SK-N-SH (cell line): ENCODE measurements around the gene UNC5CL. TPM values are rescaled to one million over a fixed set of nuclear protein-coding genes. Genes with fewer than 3 reads are reported as not detected.

Source experiments
- CTCF ChIA-PET: fragments of 300-600, 350-600 bp; formaldehyde crosslinking; extraction: SDS; loops from one replicate; lab custom pipeline; 2021; lab: Yijun Ruan, JAX
- POLR2A ChIA-PET: fragments of 350-600 bp; sonication (Branson Sonifier 250); formaldehyde crosslinking; extraction: SDS; loops from one replicate; lab custom pipeline; 2020; ENCODE audit warnings: antibody characterized with exemption, inconsistent platforms; lab: Yijun Ruan, JAX
- DNase-seq: peaks from one replicate; pipeline ENCODE4 v3.0.0; 2012
- H2AFZ ChIP-seq: fragments of 200-600 bp; sonication (generic); 2 replicates; pipeline ENCODE4 v1.8.1; 2016; ENCODE audit warnings: antibody characterized with exemption, mild to moderate bottlenecking, low read depth
- H3F3A ChIP-seq: fragments of 200-600 bp; sonication (generic); replicated peaks from 2 replicates; pipeline ENCODE3; 2016; ENCODE audit warnings: antibody characterized with exemption, mild to moderate bottlenecking; ENCODE audit not compliant: insufficient read depth
- H3K27ac ChIP-seq, 2 experiments: fragments of 200-500 bp in 1 of 2; fragments of 200-600 bp in 1 of 2; sonication (Bioruptor generic) in 1 of 2; sonication (generic), shearing (Covaris generic) in 1 of 2; 2 replicates each; pipeline versions ENCODE4 v1.5.1 to v1.6.1; 2014 to 2016; ENCODE audit warnings: low read depth in 2 of 2, inconsistent platforms in 1 of 2, low read length in 1 of 2, mild to moderate bottlenecking in 1 of 2, mixed read lengths in 1 of 2
- H3K27me3 ChIP-seq: fragments of 200-600 bp; sonication (generic), shearing (Covaris generic); 2 replicates; pipeline ENCODE4 v1.6.1; 2016; ENCODE audit warnings: mixed run types; ENCODE audit not compliant: insufficient read depth
- H3K36me3 ChIP-seq, 2 experiments: fragments of 200-500 bp in 1 of 2; fragments of 200-600 bp in 1 of 2; sonication (Bioruptor generic) in 1 of 2; sonication (generic) in 1 of 2; replicated peaks in 1 of 2; 2 replicates each; pipeline versions ENCODE3 to v1.5.1; 2014 to 2016; ENCODE audit warnings: low read length in 1 of 2, mild to moderate bottlenecking in 1 of 2; ENCODE audit not compliant: insufficient read depth in 2 of 2, control insufficient read depth in 1 of 2
- H3K4me1 ChIP-seq, 2 experiments: fragments of 200-500 bp in 1 of 2; fragments of 200-600 bp in 1 of 2; sonication (Bioruptor generic) in 1 of 2; sonication (generic), shearing (Covaris generic) in 1 of 2; 2 replicates each; pipeline versions ENCODE4 v1.5.1 to v1.6.1; 2014 to 2016; ENCODE audit warnings: low read depth in 1 of 2, low read length in 1 of 2, mixed run types in 1 of 2; ENCODE audit not compliant: insufficient read depth in 2 of 2, control insufficient read depth in 1 of 2
- H3K4me2 ChIP-seq: fragments of 200-600 bp; sonication (generic), shearing (Covaris generic); 2 replicates; pipeline ENCODE4 v1.6.1; 2017; ENCODE audit warnings: mixed run types
- H3K4me3 ChIP-seq, 2 experiments: fragments of 200-500 bp in 1 of 2; fragments of 200-600 bp in 1 of 2; sonication (Bioruptor generic) in 1 of 2; sonication (generic), shearing (Covaris generic) in 1 of 2; 2 replicates each; pipeline versions ENCODE4 v1.5.1 to v1.8.1; 2014 to 2016; ENCODE audit warnings: low read depth in 2 of 2, inconsistent platforms in 1 of 2, low read length in 1 of 2, mild to moderate bottlenecking in 1 of 2, mixed read lengths in 1 of 2, moderate library complexity in 1 of 2
- H3K79me2 ChIP-seq: fragments of 200-600 bp; sonication (generic); 2 replicates; pipeline ENCODE4 v1.8.1; 2017; ENCODE audit warnings: mild to moderate bottlenecking; ENCODE audit not compliant: insufficient read depth
- H3K9ac ChIP-seq: fragments of 200-600 bp; sonication (generic); 2 replicates; pipeline ENCODE4 v1.6.1; 2017; ENCODE audit warnings: mixed run types
- H3K9me2 ChIP-seq: fragments of 200-600 bp; sonication (generic); 2 replicates; pipeline ENCODE4 v1.6.1; 2017; ENCODE audit warnings: mixed run types
- H3K9me3 ChIP-seq: fragments of 200-600 bp; sonication (generic); 2 replicates; pipeline ENCODE4 v1.6.1; 2017; ENCODE audit warnings: mixed run types, mild to moderate bottlenecking, moderate library complexity
- H4K20me1 ChIP-seq: fragments of 200-600 bp; sonication (generic); 2 replicates; pipeline ENCODE4 v1.6.1; 2017; ENCODE audit warnings: mild to moderate bottlenecking, mixed run types; ENCODE audit not compliant: insufficient read depth
- CHD2 ChIP-seq: fragments of 150-350 bp; IDR thresholded peaks from 2 replicates; pipeline ENCODE4 v1.6.1; 2018; ENCODE audit warnings: low read length; ENCODE audit not compliant: partially characterized antibody
- FOSL2 ChIP-seq: IDR thresholded peaks from 2 replicates; pipeline ENCODE4 v1.4.0; 2012; ENCODE audit warnings: low read depth, mild to moderate bottlenecking, moderate library complexity, borderline replicate concordance
- FOXJ3 ChIP-seq: sonication (generic); formaldehyde crosslinking; IDR thresholded peaks from 2 replicates; pipeline ENCODE4 v1.5.1; 2020; ENCODE audit warnings: mild to moderate bottlenecking, missing genetic modification reagents
- GABPA ChIP-seq: IDR thresholded peaks from 2 replicates; pipeline ENCODE4 v1.4.0; 2012; ENCODE audit warnings: low read depth, mild to moderate bottlenecking
- JUND ChIP-seq: IDR thresholded peaks from 2 replicates; pipeline ENCODE4 v1.4.0; 2012
- MEF2A ChIP-seq: IDR thresholded peaks from 2 replicates; pipeline ENCODE4 v1.4.0; 2012; ENCODE audit warnings: low read depth, borderline replicate concordance
- MXI1 ChIP-seq: IDR thresholded peaks from 2 replicates; pipeline ENCODE4 v1.6.1; 2012; ENCODE audit warnings: mild to moderate bottlenecking, low read depth, low read length, improper control_type of control experiment
- NFIC ChIP-seq: IDR thresholded peaks from 2 replicates; pipeline ENCODE4 v1.4.0; 2012; ENCODE audit warnings: borderline replicate concordance
- RFX5 ChIP-seq: IDR thresholded peaks from 2 replicates; pipeline ENCODE4 v1.6.1; 2012; ENCODE audit warnings: mild to moderate bottlenecking, improper control_type of control experiment, low read length
- SIN3A ChIP-seq: IDR thresholded peaks from 2 replicates; pipeline ENCODE4 v1.6.1; 2012; ENCODE audit warnings: low read depth, mild to moderate bottlenecking, low read length, moderate library complexity, borderline replicate concordance
- SMC3 ChIP-seq: IDR thresholded peaks from 2 replicates; pipeline ENCODE4 v1.6.1; 2012; ENCODE audit warnings: low read depth, low read length, improper control_type of control experiment
- TCF12 ChIP-seq: IDR thresholded peaks from 2 replicates; pipeline ENCODE4 v1.4.0; 2012
- TEAD4 ChIP-seq: IDR thresholded peaks from 2 replicates; pipeline ENCODE4 v1.4.0; 2012; ENCODE audit warnings: mild to moderate bottlenecking, borderline replicate concordance; ENCODE audit not compliant: insufficient read depth
- WGBS: methylation state at CpG from one replicate; pipeline ENCODE4 v1.1.6; 2017; ENCODE audit warnings: low lambda C conversion rate; 5-methylcytosine and 5-hydroxymethylcytosine counted together
- polyA plus RNA-seq, 3 experiments: library from polyadenylated mRNA; depleted of rRNA; stranded (reverse); fragments of >200 nt; gene quantifications; 2 replicates each; pipeline ENCODE4 v1.2.3, GENCODE V29; 2012
- TF ChIP-seq, protein P1 (sequence below): IDR thresholded peaks from 2 replicates; pipeline ENCODE4; 2012
- TF ChIP-seq, protein P2 (sequence below): fragments of 200-600 bp; sonication (generic); IDR thresholded peaks from 2 replicates; pipeline ENCODE4 v1.6.1; 2017; ENCODE audit warnings: antibody characterized with exemption, mild to moderate bottlenecking, moderate library complexity
- TF ChIP-seq, protein P3 (sequence below): IDR thresholded peaks from 2 replicates; pipeline ENCODE4 v1.6.1; 2012; ENCODE audit warnings: mild to moderate bottlenecking, low read depth, low read length, moderate library complexity

The UNC5CL gene
- polyA plus RNA-seq, 1 of the 3 experiments (the other 2 are of a cell fraction): 0.10 TPM

DNA sequence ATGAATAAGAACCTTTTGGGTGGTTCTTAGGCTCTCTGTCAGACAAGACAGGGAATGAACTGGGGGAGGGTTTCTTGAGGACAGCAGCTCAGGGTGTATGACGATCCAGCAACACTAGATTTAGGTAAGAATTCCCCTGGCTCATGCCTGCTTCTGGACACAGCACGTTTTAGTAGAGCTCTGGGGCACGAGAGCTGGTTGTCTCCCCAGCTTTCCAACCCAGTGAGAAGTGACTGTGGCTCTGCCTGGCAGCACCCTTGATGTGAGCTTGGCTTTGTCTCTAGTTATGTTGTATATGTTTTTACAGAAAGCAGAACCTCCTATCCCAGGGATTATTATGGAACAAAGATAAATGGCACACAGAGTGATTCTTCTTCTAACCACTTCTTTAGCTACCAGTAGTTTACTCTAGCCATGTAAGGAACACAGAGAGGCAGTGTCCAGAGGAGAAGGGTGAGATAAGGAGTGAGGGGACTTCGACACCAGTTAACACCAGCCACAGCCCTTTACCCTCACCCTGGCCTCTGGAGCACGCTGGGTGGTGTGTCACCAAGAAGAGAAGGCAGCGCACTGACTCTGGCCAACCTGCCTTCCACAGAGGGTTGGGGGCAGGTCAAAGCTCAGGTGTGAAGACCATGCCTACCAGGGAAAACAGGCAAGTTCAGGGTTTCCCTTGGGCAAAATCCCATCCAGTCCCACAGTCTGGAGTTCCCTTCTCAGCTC, 17.9 kb upstream of the UNC5CL start:
- no peaks in the 10 kb centered on the region for H3K9me3 ChIP-seq
- DNase-seq: no peak
- H3K79me2 ChIP-seq: no peaks in the 10 kb centered on the region
- ChIA-PET CTCF (interaction anchor here (0.9 to 1.5 kb wide), 4 partner anchors 9 to 252 kb away, joined by 3 to 6 read pairs (median 4); no protein-coding TSS in a partner anchor), POLR2A (no interaction called here)
- no peak overlapping the region for H2AFZ ChIP-seq
- no peaks in the 10 kb centered on the region for H3K27me3 ChIP-seq
- TF ChIP-seq JUND (no peak), TCF12 (no peak), GABPA (no peak), MEF2A (no peak), MXI1 (no peak), CHD2 (no peak), NFIC (no peak)
- H3K27ac ChIP-seq: no peak overlapping the region
- no peak overlapping the region for H3K4me2 ChIP-seq
- H3K9ac ChIP-seq: no peak overlapping the region
- no peak overlapping the region for H3K4me3 ChIP-seq
- no peaks in the 10 kb centered on the region for H4K20me1 ChIP-seq
- H3K36me3 ChIP-seq: no peaks in the 10 kb centered on the region
- H3K9me2 ChIP-seq: no peaks in the 10 kb centered on the region
- H3K4me1 ChIP-seq: peaks cover 0 to 4% of the 10 kb centered on the region in 2 experiments; a peak in 1 of 4 replicates
- H3F3A ChIP-seq: no peaks in the 10 kb centered on the region
- whole genome bisulfite sequencing: 74% methylated on average over 2 of the region's 6 CpGs

DNA sequence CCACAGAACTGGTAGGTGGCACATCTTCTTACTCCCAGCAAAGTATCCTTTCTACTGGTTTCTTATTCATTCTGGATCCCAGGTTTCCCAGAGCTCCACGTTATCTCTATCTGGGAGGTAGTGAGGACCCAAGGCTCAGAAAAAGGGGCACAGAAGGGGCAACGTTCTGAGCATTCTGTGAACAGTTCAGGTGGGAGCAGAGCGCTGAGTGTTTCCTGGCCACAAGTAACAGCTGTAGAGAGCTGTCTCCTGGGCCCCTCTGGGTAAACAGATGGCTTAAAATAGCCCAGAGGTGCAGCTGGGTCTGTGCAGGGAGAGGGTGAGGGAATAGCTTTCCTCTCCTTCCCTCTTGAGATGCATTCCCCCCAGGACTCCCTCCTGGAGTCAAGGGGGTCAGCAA, 16.1 kb upstream of the UNC5CL start:
- no peak overlapping the region for H3K4me2 ChIP-seq
- no peaks in the 10 kb centered on the region for H3K27me3 ChIP-seq
- H4K20me1 ChIP-seq: no peaks in the 10 kb centered on the region
- no peaks in the 10 kb centered on the region for H3K79me2 ChIP-seq
- ChIA-PET POLR2A (no interaction called here), CTCF (interaction anchor here (1.0 to 3.9 kb wide), 5 partner anchors 9 to 27 kb away, joined by 3 to 20 read pairs (median 3); no protein-coding TSS in a partner anchor)
- H3K9ac ChIP-seq: no peak overlapping the region
- H3K4me1 ChIP-seq: peaks cover 0 to 4% of the 10 kb centered on the region in 2 experiments; a peak in 1 of 4 replicates
- H3K27ac ChIP-seq: no peak overlapping the region
- H3K9me3 ChIP-seq: no peaks in the 10 kb centered on the region
- no peaks in the 10 kb centered on the region for H3K36me3 ChIP-seq
- no peaks in the 10 kb centered on the region for H3K9me2 ChIP-seq
- WGBS: 53% methylated on average over 3 of the region's 3 CpGs
- TF ChIP-seq TEAD4 (no peak), SIN3A (no peak)
- TF ChIP-seq, all 33 proteins: peak for 0
- Histone ChIP-seq H2AFZ (no peak overlapping the region), H3F3A (no peaks in the 10 kb centered on the region), H3K4me3 (no peak overlapping the region)
- no peak for DNase-seq

DNA sequence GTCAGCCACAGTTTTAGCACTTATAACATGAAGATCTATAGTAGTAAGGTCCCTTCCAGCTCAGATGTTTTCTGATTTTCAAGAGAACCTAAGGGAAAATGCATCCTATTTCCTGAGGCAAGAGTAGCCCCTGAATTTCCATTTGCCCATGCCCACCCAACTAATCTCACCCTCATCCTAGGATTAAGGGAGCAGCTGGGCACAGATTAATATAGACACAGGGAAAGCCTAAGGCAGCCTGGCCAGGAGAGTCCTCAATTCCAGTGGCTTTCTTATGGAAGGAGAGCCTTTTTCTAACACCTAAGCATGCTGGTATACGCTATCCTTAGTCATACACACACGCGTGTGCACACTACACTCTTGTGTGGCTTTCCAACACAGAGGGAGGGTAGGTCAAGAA, 15.5 kb upstream of the UNC5CL start:
- H4K20me1 ChIP-seq: no peaks in the 10 kb centered on the region
- H3K79me2 ChIP-seq: no peaks in the 10 kb centered on the region
- H3K36me3 ChIP-seq: no peaks in the 10 kb centered on the region
- no peaks in the 10 kb centered on the region for H3K27me3 ChIP-seq
- H2AFZ ChIP-seq: no peak overlapping the region
- peaks cover 0 to 4% of the 10 kb centered on the region in 2 experiments; a peak in 1 of 4 replicates for H3K4me1 ChIP-seq
- H3F3A ChIP-seq: no peaks in the 10 kb centered on the region
- 97% methylated on average over 3 of the region's 3 CpGs for WGBS
- H3K4me3 ChIP-seq: no peak overlapping the region
- H3K9me3 ChIP-seq: no peaks in the 10 kb centered on the region
- H3K27ac ChIP-seq: no peak overlapping the region
- no peaks in the 10 kb centered on the region for H3K9me2 ChIP-seq
- POLR2A ChIA-PET: no interaction called here
- H3K4me2 ChIP-seq: no peak overlapping the region
- no peak overlapping the region for H3K9ac ChIP-seq
- DNase-seq: no peak
- CTCF ChIA-PET: interaction anchor here (1.8 to 3.9 kb wide), 3 partner anchors 8 to 26 kb away, joined by 4 to 20 read pairs (median 10); partner anchors contain the start of gene UNC5CL
- TF ChIP-seq FOXJ3 (CRISPR knock-in tag) (no peak), MEF2A (no peak), SIN3A (no peak), FOSL2 (no peak), SMC3 (no peak), RFX5 (no peak)
- TF ChIP-seq, protein P1, sequence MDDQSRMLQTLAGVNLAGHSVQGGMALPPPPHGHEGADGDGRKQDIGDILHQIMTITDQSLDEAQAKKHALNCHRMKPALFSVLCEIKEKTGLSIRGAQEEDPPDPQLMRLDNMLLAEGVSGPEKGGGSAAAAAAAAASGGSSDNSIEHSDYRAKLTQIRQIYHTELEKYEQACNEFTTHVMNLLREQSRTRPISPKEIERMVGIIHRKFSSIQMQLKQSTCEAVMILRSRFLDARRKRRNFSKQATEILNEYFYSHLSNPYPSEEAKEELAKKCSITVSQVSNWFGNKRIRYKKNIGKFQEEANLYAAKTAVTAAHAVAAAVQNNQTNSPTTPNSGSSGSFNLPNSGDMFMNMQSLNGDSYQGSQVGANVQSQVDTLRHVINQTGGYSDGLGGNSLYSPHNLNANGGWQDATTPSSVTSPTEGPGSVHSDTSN: no peak
- TF ChIP-seq, protein P2, sequence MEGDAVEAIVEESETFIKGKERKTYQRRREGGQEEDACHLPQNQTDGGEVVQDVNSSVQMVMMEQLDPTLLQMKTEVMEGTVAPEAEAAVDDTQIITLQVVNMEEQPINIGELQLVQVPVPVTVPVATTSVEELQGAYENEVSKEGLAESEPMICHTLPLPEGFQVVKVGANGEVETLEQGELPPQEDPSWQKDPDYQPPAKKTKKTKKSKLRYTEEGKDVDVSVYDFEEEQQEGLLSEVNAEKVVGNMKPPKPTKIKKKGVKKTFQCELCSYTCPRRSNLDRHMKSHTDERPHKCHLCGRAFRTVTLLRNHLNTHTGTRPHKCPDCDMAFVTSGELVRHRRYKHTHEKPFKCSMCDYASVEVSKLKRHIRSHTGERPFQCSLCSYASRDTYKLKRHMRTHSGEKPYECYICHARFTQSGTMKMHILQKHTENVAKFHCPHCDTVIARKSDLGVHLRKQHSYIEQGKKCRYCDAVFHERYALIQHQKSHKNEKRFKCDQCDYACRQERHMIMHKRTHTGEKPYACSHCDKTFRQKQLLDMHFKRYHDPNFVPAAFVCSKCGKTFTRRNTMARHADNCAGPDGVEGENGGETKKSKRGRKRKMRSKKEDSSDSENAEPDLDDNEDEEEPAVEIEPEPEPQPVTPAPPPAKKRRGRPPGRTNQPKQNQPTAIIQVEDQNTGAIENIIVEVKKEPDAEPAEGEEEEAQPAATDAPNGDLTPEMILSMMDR: no peak
- TF ChIP-seq, protein P3, sequence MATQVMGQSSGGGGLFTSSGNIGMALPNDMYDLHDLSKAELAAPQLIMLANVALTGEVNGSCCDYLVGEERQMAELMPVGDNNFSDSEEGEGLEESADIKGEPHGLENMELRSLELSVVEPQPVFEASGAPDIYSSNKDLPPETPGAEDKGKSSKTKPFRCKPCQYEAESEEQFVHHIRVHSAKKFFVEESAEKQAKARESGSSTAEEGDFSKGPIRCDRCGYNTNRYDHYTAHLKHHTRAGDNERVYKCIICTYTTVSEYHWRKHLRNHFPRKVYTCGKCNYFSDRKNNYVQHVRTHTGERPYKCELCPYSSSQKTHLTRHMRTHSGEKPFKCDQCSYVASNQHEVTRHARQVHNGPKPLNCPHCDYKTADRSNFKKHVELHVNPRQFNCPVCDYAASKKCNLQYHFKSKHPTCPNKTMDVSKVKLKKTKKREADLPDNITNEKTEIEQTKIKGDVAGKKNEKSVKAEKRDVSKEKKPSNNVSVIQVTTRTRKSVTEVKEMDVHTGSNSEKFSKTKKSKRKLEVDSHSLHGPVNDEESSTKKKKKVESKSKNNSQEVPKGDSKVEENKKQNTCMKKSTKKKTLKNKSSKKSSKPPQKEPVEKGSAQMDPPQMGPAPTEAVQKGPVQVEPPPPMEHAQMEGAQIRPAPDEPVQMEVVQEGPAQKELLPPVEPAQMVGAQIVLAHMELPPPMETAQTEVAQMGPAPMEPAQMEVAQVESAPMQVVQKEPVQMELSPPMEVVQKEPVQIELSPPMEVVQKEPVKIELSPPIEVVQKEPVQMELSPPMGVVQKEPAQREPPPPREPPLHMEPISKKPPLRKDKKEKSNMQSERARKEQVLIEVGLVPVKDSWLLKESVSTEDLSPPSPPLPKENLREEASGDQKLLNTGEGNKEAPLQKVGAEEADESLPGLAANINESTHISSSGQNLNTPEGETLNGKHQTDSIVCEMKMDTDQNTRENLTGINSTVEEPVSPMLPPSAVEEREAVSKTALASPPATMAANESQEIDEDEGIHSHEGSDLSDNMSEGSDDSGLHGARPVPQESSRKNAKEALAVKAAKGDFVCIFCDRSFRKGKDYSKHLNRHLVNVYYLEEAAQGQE: no peak
